Stimulated activated CD8-positive, alpha-beta memory T cell treated with anti-CD3 and anti-CD28 coated beads, Interleukin-2, amount 100 ng/mL, for 1 hour (primary cell): ENCODE data around the gene LRIG1.

Experiments
- DNase-seq, 2 donors: peaks; one replicate each; pipeline ENCODE4 v3.0.0-alpha.2; 2020; ENCODE audit warnings: low read depth in 2 of 2

Gene LRIG1

GRCh38 chr3:66470956-66471686, 29.7 kb downstream of the LRIG1 start:
- no peak for DNase-seq

GRCh38 chr3:66470285-66470684, 30.5 kb downstream of the LRIG1 start:
- no peak for DNase-seq

DNA sequence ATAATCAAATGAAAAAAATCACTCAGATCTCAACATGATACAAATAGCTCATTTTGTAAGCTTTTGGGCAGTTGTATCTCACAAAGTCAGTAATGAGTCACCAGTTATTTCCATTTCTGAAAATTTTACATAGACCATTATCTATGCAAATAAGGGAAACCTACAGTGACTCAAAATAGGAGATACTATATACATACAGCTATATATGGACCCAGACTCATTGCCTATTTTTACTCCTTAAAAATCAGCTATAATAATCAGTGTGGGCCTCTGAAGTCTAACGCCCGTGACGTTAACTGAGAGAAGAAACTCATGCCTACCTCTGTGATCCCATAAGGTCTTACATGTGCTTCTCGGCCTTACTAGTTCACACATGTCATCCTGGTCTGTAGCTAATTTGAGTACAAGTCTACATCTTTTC, 31.6 kb downstream of the LRIG1 start:
- no peak for DNase-seq

DNA sequence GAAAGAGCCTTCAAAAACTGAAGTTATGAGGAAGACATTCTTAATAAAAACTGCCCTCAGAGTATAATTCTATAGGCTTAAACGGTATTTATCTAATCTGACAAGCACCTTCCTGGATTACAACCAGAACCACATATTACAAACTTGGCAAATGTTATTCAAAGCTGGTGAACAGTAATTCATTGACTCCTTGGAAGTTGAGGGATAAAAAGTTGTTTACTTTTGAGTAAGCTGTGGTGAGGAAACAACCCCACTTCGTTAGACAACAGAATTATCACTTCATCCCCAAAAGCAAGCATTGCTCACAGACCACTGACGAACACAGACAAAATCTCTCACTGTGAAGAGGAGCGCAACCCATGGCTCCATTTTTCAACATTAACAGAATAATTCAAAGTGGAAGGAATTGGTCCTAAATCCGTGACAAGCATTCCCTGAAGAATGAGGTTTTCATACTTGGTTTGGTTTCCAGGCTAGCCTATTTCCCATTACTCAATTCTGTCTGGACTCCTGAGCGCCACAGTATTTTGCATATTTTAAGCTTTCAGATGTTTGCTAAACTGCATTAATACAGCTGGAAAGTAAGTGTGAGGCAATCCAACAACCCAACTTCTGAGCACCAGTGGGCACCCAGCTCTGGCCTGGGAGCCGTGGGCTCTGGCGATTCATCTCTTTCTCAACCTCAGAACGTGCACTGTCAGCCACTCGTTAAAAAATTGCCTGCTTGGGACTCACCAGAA, 32.7 kb downstream of the LRIG1 start:
- no peak for DNase-seq

GRCh38 chr3:66466606-66467270, 34.1 kb downstream of the LRIG1 start:
- no peak for DNase-seq

DNA sequence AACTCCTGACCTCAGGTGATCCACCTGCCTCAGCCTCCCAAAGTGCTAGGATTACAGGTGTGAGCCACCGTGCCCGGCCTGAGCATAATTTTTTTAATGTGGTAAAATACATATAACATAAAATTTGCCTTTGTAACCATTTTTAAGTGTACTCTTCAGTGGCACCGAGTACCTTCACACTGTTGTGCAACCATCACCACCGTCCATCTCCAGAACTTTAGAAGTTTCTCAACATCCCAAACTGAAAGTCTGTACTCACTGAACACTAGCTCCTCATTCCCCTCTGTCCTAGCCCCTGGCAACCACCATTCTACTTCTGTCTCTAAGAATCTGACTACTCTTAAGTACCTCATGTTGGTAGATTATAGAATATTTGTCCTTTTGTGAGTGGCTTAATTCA, 35.2 kb downstream of the LRIG1 start:
- no peak for DNase-seq

GRCh38 chr3:66465034-66465433, 35.8 kb downstream of the LRIG1 start:
- no peak for DNase-seq

DNA sequence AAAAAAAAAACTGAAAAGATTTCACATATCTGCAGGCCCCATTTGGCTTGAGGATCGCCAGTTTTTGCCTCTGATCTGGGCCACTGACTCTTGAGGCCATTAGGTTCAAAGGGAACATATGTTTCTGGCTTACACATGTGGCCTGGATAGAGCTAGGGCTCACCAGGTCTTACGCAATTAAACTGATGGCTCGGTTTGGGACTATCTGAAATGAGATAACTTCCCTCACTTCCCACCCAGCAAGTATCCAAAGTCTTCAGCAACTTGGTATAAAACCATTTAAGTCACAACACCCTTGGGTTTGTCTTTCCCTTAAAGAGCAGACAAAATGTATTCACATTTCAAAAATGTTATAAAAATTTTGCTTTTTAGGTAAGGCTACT, 36.3 kb downstream of the LRIG1 start:
- DNase-seq = no peak

DNA sequence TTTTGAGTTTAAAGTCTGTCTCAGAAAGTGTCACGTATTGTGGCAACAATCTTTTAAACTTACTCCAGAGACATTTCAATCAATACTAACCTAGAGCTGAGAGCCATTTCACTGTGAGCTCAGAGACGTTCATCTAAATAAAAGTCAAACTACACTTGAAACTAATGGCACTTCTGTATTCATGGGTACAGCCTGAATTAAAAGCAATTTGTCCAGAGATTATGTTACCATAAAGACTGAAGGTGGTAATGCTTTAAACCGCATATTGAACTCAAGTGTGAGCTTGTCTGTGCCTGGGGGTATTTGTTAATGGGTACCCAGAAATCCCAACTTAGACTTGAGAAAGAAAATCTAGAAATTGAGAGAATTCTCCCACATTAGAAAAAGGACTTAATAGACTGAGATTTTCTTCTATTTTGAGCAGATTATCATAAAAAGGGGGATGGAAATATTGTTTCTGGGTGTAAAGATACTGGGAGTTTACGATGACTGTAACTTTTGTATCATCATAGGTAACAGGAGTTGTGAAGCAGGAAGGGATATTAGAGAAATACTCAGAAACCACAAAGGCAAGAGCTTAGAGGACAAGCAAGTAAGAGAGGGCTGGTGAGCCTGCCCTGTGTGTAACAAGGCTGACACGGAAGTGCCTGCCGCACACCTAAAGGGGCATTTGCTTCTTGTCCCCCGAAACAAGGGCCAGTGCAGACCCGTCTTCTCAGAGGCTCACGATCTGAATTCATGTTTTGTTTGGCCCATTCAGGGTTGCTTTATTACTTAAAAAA, 36.9 kb downstream of the LRIG1 start:
- no peak for DNase-seq

DNA sequence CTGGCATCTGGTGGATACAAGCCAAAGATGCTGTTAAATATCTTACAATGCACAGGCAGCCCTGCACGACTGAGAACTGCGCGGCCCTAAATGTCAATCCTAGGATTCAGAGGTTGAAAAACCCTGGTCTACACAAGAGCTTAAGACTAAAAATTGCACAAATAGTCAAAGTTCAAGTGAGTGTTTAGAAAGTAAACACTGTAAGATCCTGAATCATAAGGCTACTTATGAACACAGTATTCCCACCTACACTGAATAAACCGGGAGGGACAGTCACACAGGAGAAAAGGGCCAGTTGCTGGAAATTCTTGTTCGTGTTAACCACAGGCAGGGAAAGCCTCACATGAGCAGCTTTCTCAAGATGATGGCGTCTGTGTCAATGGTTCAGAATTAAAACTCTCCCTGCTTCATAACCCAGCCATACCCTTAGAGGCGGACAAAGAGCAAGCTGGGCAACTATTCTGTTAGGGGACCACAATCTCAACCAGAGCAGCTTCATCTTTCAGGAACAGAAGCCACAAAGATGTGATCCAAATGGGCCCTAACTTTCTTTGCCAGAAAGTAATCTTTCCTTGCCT, 37.7 kb downstream of the LRIG1 start:
- DNase-seq = no peak

DNA sequence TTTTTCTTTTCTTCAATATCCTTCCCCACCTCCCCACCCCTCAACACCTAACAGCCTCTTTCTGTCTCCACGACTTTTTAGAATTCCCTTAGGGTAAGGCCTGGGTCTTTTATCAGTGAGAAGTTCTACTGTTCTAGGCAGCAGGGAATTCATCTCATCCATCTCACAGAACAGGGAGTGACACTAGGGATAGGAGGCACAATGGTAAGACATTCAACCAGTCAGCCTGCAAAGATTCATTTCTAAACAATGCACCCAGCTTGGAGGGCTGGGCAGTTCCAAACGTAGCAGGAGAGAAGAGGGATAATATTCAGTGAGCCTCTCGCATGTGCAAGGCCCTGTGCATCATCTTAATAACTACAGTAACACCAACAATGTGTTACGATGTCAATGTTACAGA, 43.6 kb downstream of the LRIG1 start:
- no peak for DNase-seq

- no peak for DNase-seq
Measured at GRCh38 chr3:66456711-66457173, 44.1 kb downstream of the LRIG1 start.

- no peak for DNase-seq
Measured at GRCh38 chr3:66454464-66454859, 46.4 kb downstream of the LRIG1 start.

DNA sequence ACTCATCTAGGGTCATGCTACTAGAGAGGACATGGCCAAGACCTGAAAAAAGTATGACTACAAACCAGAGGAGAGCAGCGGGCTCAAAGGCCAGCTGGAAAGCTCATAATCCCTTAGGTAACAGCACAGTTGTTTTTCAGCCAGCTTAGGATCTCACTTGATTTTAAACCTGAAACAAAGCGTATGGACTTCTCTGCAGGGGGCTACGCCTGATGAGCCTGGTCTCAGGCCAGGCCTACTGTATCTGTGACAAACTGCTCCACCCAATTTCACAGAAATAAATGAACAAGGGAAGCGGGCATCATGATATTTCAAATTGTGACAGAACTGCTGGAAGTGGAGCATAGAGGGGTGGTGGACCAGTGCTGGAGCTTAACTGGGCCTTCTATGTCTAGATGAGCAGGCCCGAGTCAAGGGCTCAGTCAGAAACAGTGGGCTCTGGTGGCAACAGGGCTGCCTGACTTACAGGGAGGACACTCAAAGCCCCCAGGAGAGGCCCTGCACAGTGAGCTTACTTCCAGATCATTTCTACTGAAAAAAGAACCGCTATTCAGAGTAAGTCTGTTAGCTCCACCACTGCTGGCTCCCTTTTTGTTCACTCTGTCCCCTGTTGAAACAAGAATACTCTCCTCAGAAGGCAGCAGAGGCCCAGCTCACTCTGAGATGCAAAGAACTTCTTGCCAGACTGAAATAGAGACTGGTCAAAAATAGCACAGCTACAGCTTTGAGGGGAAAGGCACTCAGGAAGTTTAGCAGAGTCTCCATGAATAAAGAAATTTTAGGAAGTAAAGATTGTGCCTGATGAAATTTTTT, 47.0 kb downstream of the LRIG1 start:
- DNase-seq = no peak

- DNase-seq = no peak
Measured at GRCh38 chr3:66452303-66453011, 48.4 kb downstream of the LRIG1 start.

DNA sequence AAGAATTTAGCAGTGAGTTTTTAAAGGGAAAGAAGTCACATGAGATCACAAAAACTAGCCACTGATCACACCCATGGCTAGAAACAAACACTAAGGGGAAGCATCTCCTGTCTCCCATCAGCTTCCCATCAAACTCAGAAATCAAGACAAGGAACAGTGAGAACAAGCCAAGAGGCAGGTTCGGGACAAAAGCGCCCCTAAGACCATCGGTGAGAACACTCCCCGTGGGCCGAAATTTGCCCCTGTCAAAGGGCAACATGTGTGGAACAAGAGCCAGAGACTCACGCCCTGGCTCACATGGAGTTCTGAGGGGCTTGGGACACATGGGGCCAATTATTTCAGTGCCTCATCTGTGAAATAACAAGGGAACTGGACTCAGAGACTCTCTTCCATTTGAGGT, 49.1 kb downstream of the LRIG1 start:
- no peak for DNase-seq

DNA sequence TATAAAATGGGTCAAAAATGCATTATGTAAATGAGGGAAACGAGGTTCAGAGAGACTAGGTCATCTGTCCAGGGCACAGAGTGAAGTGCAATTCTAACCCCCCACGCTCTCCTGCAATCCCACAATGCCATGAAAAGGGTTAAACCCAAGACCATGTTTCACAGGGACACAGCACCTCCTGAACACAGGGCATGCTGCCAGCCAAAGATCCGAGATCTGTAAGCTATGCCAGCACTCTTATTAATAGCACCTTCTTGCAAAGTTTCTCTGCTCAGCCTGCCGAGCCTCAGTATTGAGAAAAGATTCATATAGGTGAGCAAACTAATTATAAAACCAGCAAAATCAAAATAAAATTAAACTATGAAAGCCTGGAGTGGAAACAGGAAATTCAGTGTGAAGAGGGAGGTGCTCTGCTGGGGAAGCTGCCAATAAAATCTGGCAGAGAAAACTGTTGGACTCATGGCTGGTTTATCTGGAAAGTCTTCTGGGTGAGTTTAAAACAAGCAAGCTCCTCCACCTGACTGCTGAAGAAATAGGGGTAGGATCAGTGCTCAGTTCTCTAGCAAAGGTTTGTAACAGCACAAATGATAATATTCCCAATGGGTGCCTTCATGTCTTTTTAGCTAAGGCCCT, 50.3 kb downstream of the LRIG1 start:
- DNase-seq = no peak

DNA sequence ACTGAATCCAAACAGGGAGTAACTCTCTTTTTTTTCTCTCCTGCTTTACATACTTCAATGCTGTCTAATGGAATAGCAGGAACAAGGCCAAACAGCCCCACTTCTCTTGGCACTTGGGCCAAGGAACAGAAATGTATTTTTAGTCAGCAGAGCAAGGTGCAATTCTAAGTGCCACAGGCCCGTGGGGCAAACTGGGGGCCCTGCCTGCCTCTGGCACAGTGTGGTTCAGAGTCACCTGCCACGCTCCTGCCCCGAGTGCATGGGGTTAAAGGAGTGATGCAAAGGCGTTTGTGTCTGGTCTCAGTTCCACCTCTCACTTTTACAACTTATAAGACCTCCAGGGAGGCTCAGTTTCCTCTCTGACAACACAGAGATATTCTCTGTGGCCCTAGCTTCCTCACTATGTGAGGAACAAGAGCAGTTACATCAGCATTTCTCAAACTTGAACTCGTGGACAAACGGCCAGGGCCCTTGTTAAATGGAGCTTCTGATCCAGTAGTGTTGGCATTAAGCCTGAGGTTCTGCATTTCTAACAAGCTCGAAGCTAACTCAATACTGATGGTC, 51.3 kb downstream of the LRIG1 start:
- DNase-seq = no peak

DNA sequence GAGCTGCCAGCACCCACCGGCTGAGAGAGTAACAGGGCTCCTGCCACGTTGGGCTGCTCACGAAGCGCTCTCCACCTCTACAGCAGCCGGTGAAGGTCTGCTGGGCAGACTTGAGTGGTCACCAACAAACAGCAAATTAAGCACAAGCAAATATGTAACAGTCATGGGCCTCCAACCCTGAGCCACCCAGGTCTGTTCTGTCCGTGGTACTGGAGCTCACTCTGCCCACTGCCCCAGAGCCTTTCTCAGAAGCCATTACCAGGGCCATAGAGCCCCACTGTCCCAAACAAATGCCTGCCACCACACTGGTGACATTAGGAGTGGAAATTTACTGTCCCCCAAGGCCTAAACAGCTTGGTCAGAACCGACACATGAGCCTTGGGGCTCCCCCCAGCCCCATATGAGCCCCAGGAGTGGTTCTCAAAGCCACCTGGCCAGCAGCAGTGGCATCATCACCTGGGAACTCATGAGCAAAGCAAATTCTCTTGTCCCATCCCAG, 56.6 kb downstream of the LRIG1 start:
- DNase-seq = no peak
